ENCODE results near the gene FOXF2.
A peak's percentile ranks its signal among the peaks of the same experiment; 100 is the strongest.

Gene FOXF2

DNA sequence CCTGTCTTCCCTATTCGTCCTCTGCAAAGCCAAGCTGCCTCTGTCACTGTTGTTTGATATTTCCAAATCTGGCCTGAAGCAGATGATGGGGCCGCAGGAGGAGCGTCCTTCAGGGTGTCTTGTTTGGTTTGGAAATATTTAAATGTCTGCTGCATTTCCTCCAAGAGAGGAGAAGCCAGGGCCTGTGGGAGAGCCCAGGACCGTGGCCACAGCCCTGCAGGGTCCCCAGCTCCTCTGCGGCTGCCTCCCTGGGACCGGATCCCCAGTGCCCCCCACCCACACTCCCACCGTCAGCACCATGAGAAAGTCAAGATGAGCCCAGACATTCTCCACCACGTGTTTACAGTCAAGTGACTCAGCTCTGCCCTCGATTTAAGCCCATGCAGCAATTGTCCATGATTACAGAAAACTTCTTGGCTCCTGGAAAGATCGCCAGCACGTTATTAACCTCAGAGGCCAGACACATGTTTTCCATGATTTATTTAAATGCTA, 18.2 kb downstream of the FOXF2 start:
- DNase-seq (ENCODE audit: low spot score), result no peak

DNA sequence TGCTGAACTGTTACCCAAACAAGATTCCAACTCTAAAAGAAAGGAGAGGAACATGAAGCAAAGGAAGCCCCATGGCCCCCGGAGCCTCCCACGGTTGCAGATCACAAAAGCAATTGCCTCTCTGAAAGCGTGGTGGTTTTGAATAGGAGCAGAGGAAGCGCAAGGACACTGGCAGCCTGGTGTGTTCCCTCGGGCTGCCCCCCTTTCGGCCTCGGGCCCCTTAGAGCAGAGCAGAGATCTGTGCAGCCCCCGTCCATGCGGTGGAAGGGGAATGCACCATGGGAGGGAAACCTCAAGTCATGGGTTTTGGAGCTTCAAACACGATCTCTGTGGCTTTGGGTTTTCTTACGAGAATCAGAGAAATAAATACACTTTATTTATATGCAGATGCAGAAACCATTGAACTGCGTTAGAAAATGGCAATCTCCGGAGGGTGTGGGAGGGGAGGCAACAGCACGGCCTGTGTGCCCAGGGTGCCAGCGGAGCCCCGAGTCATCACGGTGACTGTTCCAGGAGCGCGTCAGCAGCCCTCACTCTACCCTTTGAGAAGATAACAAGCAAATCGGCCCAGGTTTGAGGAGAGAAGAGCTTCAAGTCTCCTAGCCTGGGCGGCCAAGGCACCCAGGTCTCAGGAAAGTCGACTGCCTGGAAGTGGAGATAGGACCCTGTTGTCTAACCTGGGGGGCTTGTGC, 20.5 kb downstream of the FOXF2 start:
- no peak for DNase-seq (ENCODE audit: low spot score)

DNA sequence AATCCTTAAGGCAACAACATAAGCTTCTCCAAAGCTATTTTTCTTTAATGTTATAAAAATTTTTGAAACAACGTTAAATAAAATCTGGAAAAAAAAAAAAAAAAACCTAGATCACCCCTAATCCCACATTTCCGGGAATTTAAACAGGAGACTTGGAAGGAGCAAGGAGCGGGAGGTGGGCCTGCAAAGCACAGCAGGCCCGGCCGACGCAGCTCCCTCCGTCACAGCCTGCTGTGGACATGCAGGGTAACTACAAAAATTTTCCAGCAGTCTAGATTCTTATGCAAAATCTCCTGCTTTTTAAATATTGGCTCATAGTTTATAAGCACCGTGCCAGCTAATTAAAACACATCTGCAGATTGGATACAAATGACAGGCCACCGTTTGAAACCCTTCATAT, 23.5 kb downstream of the FOXF2 start:
- no peak for DNase-seq (ENCODE audit: low spot score)

DNA sequence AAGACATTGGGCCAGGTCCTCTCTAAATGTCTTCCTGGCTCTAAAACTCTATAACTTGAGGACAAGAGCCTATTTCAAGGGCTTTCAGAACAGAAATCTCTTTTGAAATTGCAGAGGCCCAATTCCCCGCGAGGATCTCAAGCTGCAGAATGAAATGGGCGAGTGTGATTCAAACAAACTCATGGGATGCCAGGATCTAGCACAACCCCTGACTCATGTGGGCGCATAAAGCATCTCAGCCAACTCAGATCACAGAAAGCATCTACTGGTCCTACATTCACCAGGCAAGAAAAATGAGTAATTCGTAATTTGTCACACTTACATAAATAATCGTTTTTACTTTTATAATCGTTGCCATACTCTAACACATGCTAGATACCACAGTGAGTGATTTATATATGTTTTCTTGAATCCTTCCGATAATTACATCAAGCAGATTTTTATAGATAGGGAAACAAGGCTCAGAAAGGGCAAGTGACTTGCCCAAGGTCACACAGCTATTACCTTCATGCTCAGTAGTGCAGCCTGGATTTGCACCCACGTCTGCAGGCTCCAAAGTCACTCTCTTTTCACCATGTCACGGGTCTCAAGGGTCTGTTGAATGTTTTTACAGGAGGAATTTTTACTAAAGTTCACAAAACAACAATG, 26.2 kb downstream of the FOXF2 start:
- no peak for DNase-seq (ENCODE audit: low spot score)

DNA sequence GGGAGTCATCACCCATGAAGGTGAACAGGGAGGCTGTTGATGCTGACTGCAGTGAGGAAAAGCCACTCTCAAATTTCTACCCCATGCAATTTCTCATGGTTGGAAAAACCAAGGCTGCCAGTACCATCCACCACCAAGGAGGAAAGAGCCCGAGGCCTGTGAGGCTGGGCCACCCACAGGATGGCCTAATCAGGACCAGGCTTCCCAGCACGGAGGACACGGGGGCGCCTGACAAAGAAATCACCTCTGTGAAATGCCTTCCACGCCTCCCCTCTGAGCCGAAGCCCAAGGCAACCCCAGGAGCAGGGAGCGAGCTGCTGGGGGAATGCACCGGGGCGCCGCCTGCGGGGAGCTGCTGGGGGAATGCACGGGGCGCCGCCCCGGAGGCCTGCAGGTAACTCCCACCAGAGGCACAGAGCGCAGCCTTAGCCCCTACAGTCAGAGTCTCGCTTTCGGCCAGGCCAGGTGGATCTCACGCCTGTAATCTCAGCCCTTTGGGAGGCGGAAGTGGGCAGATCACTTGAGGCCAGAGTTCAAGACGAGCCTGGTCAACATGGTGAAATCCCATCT, 26.9 kb downstream of the FOXF2 start:
- DNase-seq (ENCODE audit: low spot score), result no peak

DNA sequence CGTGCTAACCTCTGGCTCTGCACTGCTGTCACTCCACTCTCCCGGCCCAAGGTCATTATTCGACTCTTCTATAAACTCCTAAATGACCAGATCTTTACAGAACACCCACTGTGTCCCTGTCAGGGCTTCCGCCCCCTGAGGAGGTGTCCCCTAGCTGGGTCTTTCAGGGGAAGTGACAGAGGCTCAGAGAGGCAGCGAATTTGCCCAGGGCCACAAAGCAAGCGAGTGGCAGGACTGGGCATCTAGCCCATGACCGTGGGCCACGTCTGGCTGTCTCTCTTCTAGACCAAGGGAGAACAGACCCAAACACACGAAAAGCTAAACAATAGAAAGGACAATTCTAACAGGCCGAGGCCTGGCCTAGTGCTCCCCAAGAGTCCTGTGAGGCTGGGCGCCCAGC, 27.4 kb downstream of the FOXF2 start:
- DNase-seq (ENCODE audit: low spot score), result no peak

DNA sequence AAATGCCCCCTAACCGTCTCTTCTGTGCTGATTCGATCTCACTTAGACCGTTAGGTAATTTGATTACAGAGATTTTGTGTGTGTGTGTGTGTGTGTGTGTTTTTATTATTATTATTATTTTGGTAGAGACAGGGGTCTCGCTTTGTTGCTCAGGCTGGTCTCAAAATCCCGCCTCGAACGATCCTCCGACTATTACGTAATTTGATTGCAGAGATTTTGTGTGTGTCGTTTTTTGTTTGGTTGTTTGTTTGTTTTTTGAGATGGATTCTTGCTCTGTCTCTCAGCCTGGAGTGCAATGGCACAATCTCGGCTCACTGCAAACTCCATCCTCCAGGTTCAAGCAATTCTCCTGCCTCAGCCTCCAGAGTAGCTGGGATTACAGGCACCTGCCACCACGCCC, 28.3 kb downstream of the FOXF2 start:
- no peak for DNase-seq (ENCODE audit: low spot score)

DNA sequence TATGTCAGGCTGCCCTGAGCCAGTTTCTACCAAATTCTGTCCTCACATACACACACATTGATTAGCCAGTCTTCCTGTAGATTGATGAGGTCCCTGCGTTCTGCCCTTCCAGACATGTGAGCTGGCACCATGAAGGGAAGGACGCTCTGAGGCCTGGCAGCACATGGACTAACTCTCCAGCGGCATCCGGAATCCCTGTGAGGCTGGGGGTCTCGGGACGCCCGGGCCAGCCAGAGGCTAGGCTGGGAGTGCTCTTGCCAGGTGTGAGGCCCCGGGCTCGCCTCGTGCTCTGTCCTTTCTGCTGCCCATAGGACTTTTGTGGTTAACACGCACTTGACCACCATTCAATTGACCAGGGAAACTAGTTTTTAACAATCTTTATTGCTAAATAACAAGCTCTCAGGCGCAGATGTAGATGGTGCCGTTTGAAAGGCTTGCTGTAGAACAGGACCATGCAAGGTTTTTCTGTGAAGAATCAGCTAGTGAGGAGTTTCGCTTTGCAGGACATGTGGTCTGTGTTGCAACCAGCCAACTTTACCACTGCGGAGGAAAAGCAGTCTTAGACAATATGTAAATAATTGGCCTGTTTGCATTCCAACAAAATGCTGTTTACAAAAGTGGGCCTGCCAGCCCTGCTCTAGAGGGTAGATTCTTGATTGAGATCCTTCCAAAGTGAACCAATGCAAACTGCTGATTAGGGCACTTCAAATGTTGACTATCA, 29.3 kb downstream of the FOXF2 start:
- DNase-seq (ENCODE audit: low spot score), result no peak

DNA sequence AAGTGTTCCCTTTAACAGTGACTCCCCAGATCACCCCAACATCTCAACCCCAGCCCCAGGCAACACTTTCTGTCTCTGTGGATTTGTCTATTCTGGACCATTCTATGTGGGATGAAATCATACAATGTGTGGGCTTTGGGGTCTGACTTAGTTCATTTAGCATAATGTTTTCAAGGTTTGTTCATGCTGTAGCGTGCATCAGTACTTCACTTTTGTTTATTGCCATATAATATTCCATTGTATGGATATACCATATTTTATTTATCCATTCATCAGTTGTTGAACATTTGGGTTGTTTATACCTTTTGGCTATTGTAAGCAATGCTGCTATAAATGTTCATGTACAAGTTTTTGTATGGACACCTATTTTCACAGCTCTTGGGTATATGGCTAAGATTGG, 31.0 kb downstream of the FOXF2 start:
- DNase-seq (ENCODE audit: low spot score), result no peak

DNA sequence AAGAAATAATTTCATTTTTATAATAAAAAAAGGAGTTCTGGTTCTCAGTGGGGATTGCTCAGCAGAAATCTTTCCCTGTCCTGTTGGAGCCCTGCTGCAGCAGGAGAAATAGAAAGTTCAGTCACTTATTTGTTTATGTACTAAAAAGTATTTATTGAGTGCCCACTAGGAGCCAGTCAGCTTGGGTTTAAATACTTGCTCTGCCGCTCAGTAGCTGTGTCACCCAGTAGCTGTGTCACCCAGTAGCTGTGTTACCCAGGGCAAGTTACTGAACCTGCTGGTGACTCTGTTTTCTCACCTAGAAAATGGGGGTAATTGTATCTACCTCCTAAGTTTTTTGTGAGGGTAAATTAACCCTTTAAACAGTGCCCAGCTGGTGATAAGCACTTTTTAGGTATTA, 32.9 kb downstream of the FOXF2 start:
- no peak for DNase-seq (ENCODE audit: low spot score)

DNA sequence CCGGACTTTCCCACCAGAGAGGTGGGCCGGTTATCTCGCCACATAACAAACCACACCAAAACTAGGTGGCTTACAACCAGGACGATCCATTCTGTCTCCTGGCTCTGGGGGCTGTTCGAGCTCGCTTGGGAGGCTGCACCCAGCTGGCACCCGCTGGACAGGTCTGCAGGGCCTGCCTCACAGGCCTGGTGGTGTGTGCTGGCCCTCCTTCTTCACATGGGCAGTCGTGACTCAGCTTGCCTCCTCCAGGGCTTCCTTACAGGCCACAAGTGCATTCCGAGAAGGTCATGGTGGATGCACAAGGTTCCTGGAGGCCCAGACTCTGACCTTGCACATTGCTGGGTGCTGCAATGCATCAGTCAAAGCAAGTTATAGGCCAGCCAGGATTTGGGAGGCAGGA, 34.2 kb downstream of the FOXF2 start:
- no peak for DNase-seq (ENCODE audit: low spot score)

DNA sequence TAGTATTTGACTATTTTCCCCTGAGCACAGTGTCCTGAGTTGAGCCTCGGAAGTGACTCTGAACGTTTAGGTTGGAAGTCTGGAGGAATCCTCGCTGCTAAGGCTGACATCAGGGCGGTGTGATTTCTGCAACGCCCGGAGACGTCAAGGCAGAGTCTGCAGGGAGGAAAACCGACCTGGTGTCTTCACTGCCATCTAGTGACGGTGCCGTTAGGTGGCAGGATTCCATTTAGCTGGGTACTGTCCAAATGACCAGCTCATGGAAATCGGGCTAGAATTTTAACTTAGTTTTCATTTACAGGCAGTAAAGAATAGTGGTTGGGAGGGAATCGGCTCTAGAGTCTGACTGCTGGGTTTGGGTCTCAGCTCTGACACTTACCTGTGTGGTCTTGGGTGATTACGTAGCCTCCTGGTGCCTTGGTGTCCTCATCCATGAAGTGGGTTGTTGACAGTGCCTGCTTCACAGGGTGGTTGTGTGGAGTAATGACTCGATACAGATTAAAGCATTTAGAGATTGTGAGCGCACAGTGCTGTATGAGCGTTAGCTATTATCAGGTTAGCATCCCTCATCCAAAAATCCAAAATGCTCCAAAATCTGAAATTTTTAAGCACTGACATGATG, 35.0 kb downstream of the FOXF2 start:
- peak; percentile 6 for DNase-seq (ENCODE audit: low spot score)

DNA sequence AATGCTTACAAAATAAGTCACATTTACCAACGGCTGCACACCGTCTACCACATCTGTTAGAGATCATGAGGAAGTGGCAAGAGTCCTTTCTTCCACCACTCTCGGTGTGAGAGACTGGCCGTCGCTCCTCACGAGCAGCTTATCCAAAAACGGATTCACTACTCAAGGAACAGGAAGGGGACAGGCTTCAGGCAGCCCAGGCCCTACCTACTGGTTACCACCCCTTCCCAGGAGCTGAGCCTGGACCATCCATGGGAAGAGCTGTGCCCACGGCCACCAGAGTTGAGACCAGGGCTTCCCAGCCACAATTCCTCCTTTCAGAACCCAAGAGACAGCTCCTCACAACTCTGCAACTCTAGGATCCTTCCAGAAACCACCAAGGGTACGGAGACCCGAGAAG, 37.0 kb downstream of the FOXF2 start:
- DNase-seq (ENCODE audit: low spot score), result no peak

DNA sequence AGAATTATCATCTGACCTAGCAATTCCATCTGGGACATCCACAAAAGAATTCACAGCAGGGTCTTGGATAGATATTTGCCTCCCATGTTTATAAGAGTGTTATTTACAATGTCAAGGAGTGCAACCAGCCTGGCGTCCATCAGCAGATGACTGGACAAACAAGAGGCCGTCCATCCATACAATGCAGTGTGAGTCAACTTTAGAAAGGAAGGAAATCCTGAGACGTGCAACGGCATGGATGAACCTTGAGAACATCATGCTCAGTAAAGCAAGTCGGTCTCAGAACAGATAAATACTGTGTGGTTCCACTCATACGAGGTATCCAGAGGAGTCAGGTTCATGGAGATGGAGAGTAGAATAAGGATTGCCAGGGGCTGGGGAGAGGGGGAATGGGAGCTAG, 46.4 kb downstream of the FOXF2 start:
- no peak for DNase-seq (ENCODE audit: low spot score)

DNA sequence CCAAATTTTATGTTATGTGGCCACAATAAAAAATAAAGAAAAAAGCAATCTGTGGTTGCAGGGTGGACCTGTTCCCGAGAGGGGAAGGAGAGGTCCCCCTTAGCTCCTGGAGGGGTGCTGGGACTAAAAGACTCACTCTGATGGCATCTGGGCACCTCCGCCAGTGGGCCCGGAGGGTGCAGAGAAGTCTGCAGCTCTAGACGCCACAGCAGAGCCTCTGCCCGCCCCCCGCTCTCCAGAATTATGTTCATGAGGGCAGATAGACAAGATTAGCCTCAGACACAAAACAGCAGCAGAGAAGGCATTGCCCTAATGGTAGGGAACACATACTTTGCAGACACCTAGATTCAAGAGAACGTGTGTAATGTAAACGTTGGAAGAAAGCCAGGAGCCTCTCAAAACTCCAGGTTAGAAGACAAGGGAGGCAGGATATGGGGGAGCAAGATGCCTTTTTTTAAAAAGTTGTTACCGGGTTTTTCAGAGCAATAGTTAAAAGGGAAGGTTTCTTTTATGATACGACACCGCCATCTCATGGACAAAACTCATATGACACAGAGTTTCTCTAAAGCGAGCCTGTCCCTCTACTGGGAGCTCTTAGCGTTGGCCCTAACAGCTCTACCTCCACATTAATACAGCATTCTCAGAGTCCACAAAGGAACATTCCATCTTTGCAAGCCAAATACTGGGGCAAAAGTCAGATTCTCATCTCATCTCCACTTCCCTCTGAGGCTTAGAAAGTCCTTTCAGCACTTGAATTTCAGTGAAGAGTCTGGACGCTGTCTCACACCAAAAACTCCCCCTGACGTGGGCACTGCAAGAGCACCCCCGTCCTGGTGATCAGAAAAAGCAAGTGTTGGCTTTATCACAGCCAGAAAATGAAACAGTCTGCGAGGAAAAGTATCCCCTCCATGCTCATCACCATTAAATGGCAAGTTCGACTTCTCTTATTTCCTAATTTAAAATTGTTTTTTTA, 47.2 kb downstream of the FOXF2 start:
- DNase-seq (ENCODE audit: low spot score), result peak; percentile 64

DNA sequence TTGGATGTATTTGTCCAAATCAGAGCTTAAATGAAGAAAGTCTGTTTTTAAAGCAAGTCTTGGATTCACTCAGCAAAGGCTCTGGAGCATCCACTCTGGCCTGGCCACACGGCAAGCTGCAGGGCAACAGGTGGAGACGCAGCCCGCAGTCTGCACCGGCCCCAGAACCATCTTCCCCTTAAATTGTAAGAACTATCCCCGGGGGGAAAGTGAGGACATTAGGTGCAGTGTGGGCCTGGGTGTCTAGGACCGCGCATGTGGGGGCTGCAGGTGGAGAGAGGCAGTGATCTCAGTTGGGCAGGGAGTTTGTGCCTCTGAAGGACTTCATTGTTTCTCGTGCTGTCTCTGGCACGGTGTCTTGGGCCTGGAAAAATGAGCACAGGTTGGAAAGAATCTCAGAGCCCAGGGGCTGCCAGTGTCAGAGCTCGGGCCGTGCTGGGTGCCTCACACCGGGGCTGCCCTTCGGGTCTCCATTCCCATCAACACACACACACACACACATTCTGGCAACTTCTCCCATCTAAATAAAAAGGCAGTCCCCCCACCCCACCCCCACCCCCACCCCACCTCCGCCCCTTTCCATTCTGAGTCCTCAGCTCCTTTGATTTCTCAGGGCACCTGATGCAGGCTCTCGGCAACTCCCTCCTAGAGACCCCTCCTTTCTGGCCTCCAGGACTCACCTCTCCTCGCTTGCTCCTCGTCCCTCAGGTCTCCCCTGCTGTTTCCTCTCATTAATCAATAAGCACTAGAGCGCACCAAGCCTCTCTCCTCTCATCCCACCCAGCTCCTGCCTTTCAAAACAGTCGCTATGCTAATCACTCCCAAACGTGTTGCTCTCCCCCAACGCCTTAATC, 48.4 kb downstream of the FOXF2 start:
- no peak for DNase-seq (ENCODE audit: low spot score)

DNA sequence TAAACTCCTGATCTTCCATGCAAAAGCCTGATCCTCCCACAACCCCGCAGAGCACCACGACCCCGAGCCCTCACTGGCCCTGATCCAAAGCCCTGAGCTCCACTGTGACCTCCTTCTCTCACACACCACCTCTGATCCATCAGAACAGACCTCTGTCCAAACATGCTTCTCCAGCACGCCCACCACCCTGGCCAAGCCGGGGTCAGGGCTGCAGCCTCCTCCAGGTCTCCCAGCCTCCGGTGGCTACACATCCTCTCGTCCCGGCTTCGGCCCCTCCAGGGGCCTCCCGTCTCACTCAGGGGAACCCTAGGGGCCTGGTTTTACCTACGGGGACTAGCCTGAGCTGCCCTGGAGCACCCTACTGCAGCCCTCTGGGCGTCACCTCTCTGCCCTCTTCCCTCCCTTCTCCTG, 49.1 kb downstream of the FOXF2 start:
- no peak for DNase-seq (ENCODE audit: low spot score)

DNA sequence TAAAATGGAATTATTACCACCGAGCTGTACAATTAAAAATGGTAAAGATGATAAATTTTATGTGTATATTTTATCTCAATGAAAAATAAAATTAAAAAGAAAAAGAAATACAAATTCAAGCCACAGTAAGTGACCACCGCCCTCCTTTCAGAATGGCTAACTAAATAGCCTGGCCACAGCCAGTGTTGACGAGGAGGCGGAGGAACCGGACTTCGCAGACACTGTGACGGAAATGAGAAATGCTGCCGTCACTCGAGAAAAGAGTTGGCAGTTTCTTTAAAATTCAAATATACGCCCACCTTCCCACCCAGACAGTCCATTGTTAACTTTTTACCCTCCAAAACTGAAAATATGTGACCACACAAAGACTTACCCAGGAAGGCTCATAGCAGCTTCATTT, 50.0 kb downstream of the FOXF2 start:
- DNase-seq (ENCODE audit: low spot score), result no peak

DNA sequence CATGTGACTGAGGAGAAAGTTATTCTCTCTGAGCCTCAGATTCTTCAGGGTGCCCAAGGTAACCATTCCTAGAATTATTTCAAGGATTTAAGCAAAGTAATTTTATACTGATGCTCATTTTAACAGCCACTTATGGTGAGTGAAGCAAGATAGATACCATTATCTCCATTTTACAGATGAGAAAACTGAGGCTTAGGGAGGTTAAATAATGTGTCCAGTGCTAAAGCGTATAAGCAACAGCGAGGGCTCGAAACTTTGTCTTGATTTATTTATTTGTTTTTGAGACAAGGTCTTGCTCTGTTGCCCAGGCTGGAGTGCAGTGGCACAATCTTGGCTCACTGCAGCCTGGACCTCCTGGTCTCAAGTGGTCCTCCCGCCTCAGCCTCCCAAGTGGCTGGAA, 53.6 kb downstream of the FOXF2 start:
- no peak for DNase-seq (ENCODE audit: low spot score)

Measured in pons (tissue), 1 donor.